ENCODE measurements around the gene MIER3.

GRCh38 chr5:56941981-56942380 is 9.9 kb downstream of the MIER3 start:
- TF ChIP-seq POLR2AphosphoS5 (IDR thresholded peaks at IDR 0.05) (no peak), CTCF (IDR thresholded peaks at IDR 0.05) (no peak)
